ENCODE measurements around the gene DOCK4.
A peak's percentile ranks its signal among the peaks of the same experiment; 100 is the strongest.

The DOCK4 gene

DNA sequence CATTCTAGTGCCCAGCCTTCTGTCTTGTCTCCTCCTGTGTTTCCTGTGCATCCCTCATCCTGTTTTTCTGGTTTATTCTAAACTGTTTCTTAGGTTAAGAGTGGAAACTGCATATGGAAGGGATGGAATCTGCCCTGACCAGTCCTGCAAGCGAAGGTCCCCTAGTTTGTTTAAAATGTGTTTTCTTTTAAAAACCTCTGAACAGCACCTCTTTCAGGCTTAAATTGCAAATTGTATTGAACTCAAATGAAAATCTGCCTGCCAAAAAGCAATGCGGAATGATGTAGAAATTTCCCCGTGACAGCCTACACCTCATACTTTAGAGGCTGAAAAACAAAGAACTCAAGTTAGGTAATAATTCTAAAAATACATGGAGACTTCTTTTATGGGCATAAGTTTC, 421.1 kb downstream of the DOCK4 start:
- DNase-seq: no peak

DNA sequence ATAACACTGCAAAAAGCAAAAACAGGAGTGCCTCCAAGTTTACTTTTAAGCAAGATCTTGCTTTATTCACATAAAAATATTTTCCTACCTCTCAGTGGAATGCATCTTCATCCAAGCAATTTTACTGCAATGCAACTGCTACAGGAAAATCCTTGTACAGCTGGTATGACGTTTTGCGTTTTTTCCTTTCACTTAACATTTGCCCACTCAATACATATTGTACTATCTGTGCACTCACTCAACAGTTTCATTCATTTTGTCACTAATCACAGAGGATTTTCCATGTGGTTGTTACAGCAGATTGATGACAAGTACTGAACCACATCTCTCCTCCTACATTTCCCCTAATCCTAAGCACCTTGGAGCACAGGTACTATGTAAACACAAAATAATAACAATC, 421.9 kb downstream of the DOCK4 start:
- peak in 2 of 3 experiments; percentile 17 to 79 for DNase-seq

DNA sequence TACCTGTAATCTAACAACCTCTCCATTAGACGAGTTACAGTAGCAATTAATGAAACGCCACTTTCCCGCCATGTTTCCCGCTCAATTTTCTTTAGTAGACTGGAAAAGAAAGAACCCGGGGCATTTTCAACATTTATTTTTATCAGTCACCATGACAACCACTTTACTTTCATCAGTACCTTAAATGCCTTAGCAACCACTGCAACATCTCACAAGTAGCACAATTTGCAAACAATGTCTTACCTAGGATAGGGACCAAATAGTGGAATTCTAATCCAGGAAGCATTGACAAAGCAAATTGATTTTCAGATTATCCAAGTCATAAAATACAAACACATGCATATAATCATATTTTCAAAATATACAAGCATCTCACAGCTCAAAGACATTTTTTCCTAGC, 422.3 kb downstream of the DOCK4 start:
- peak in 1 of 3 experiments; percentile 32 for DNase-seq

- no peak for DNase-seq
Observed at GRCh38 chr7:111780527-111780926, 425.7 kb downstream of the DOCK4 start.

- no peak for DNase-seq
Observed at GRCh38 chr7:111775206-111775605, 431.0 kb downstream of the DOCK4 start.

GRCh38 chr7:111772716-111773115, 433.5 kb downstream of the DOCK4 start:
- no peak for DNase-seq

DNA sequence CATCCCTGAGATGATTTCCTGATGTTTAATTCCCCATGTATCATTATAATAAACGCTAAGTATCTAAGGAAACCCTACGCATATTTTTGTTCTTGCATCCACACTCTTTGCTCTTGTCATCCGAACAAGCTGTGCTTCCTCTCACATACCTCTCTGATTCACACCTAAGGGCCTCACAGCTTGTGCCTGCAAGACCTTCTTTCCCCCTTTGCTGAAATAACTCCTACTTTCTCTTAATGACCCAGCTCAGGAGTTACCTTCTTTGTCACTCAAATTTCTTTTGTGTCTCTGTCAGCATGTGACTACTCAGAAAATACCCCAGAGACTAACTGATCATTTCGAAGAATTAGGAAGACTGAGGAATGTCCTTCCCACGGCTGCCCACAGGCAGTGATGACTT, 434.6 kb downstream of the DOCK4 start:
- no peak for DNase-seq

GRCh38 chr7:111770116-111770515, 436.1 kb downstream of the DOCK4 start:
- DNase-seq: no peak

- no peak for DNase-seq
Observed at GRCh38 chr7:111765751-111766643, 440.2 kb downstream of the DOCK4 start.

DNA sequence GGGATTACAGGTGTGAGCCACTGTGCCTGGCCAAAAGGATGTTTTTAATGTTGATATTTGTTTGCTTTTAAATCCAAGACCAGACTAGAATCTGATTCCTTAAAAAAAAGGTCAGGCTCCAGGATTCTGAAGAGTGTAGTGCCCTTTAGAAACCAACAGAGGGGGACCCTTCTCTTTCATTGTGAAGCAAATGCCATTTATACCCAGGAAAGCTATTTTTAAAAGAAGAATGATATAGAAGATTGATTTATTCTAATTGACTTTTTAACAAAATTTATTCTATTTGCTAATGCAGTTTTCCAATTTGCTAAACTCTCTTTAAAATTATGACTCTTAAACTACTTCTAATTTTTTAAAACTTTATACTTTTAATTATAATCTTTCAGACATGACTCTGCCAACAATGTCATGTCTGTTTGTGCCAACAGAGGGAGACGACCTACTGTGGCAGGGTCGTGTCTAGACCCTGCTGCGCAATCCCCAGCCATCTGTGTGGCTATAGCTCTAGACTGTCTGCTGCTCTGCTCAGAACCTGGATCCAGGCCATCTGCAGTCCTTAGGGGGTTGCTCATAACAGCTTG, 442.9 kb downstream of the DOCK4 start:
- peak; percentile 34 to 87 (median 51) for DNase-seq

DNA sequence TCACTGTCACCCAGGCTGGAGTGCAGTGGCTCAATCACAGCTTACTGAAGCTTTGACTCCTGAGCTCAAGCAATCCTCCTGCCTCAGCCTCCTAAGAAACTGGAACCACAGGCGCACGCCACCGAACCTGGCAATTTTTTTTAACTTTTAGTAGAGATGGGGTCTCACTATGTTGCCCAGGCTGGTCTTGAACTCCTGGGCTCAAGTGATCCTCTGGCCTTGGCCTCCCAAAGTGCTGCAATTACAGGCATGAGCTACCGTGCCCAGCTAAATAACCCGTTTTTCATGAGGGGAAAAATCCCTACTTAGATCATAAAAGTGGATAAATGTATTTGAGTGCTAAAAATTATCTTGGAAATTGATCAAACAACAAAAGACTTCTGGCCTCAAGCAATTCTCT, 443.4 kb downstream of the DOCK4 start:
- DNase-seq: no peak

GRCh38 chr7:111762211-111762610, 444.0 kb downstream of the DOCK4 start:
- DNase-seq: no peak

- no peak for DNase-seq
Observed at GRCh38 chr7:111760043-111760442, 446.2 kb downstream of the DOCK4 start.

DNA sequence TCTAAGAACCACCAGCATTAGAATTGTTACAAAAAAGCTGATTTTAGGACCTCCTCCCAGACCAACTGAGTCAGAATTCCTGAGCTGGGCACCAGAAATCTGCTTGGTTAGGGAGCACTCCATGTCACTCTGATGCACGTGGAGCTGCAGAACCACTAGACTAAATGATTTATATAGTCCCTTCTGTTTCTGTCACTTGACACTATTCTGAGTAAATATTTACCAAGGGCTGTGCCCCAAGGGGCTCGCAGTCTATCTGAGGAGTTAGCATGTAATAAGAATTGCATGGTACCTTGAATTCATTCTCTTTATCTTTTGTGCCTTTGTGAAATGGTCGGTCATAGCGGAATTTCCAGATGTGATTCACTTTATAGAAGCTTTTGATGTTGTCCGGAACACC, 447.9 kb downstream of the DOCK4 start:
- peak; percentile 25 to 64 (median 64) for DNase-seq

DNA sequence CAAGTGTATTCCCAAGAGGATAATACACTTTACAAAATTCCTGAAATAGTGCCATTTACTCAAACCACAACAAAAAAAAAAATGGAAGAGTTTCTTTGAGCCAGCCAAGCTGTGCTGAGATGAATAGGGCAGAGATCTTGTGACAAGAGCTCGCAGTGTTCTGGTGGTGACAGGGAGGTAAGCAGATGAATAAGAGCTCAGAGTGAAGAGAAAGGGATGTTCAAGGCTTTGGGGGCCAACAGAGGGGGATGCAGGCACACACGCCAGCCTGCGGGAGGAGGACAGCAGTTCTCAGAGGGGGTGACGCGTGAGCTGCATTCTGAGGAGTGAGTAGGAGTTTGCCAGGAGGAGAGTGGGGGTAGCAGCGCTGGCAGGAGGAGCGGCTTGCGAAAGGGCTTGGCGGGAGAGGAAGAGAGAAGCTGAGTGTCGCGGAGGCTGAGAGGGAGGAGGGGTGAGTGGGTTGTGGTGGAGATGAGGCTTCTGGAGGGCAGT, 449.5 kb downstream of the DOCK4 start:
- no peak for DNase-seq

DNA sequence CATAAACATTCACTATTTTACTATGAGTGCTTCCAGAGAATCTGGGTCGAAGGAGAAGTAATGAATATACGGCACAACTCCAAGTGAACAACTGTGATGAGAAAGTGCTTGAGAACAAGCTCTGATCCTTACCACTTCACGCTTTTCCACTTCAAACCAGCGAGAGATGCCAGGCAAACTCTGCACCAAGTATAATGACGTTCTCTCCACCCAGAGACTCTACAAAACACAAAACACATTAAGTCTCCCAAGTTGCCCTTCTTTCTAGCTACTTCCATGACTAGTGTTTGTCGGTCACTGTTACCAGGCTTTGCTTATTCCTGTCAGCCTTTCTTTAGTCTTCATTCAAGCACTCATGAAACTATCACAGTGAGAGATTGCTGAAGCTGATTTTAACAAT, 450.8 kb downstream of the DOCK4 start:
- DNase-seq: no peak

DNA sequence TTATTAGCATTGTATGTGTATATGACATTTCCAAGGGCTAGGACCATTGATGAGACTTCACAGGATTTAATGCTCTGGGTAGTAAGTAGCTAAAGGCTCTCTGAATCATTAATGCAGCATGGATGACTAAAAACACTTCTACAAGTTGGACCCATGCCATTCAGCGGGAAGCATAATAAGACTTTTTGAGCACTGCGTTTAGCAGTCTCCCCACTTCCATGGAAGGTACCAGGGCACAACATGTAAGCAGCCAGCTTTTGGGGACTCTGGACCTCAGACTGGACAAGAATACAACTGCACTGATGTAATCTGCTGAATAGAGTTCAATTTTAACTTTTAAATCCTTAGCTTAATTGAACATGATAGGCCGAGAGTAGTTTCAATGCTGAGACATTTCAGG, 452.2 kb downstream of the DOCK4 start:
- DNase-seq: peak in 1 of 3 experiments; percentile 16

DNA sequence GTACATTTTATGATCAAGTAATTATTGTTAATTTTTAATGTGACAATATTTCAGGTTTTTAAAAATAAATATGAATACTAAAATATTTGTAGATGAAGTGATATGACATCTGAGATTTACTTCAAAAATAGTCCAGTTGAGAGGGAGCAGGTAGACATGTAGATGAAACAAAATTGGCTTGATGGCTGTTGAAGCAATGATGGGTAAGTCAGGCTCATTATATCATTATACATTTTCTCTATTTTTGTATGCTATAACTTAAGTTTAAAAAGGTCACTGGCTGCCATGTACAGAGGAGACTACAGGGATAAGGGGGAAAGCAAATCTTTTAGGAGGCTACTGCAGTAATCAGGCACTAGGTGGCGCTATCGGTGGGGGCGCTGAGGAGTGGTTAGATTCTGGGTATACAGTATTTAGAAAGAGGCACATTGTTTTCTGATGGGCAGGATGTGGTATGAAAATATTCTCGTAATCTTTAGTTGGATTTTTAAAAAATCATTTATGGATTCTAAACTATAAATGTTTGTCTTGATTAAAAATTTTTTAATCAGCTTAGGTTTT, 454.1 kb downstream of the DOCK4 start:
- DNase-seq: peak; percentile 42 to 79 (median 54)

- no peak for DNase-seq
Observed at GRCh38 chr7:111750878-111751277, 455.3 kb downstream of the DOCK4 start.

- DNase-seq: no peak
Observed at GRCh38 chr7:111750228-111750627, 456.0 kb downstream of the DOCK4 start.

GRCh38 chr7:111749625-111750024, 456.6 kb downstream of the DOCK4 start:
- no peak for DNase-seq

GRCh38 chr7:111747718-111748117, 458.5 kb downstream of the DOCK4 start:
- no peak for DNase-seq

- peak in 2 of 3 experiments; percentile 15 to 58 for DNase-seq
Observed at GRCh38 chr7:111746950-111747349, 459.2 kb downstream of the DOCK4 start.

Measured in NCI-H1417 (cell line).